HG03460 (cell line): ENCODE measurements around the gene FCGR3B.
"Not testable (repeated sequence)": the region's sequence is repeated elsewhere in the genome, so short reads cannot be mapped to it uniquely, and the experiment has no call there.

Experiments
- ATAC-seq: cut with Tn5 transposase; IDR thresholded peaks from one replicate; pipeline ENCODE4 v1.9.1; 2021; ENCODE audit not compliant: unreplicated experiment

Gene FCGR3B

DNA sequence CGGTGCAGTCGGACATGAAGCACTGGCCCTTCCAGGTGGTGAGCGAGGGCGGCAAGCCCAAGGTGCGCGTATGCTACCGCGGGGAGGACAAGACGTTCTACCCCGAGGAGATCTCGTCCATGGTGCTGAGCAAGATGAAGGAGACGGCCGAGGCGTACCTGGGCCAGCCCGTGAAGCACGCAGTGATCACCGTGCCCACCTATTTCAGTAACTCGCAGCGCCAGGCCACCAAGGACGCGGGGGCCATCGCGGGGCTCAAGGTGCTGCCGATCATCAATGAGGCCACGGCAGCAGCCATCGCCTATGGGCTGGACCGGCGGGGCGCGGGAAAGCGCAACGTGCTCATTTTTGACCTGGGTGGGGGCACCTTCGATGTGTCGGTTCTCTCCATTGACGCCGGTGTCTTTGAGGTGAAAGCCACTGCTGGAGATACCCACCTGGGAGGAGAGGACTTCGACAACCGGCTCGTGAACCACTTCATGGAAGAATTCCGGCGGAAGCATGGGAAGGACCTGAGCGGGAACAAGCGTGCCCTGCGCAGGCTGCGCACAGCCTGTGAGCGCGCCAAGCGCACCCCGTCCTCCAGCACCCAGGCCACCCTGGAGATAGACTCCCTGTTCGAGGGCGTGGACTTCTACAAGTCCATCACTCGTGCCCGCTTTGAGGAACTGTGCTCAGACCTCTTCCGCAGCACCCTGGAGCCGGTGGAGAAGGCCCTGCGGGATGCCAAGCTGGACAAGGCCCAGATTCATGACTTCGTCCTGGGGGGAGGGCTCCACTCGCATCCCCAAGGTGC lies 24.2 kb downstream of the FCGR3B start:
- ATAC-seq: not testable (repeated sequence)

GRCh38 chr1:161605762-161606540 lies 25.0 kb downstream of the FCGR3B start:
- not testable (repeated sequence) for ATAC-seq

- not testable (repeated sequence) for ATAC-seq
Observed at GRCh38 chr1:161605024-161605423, 26.0 kb downstream of the FCGR3B start.

DNA sequence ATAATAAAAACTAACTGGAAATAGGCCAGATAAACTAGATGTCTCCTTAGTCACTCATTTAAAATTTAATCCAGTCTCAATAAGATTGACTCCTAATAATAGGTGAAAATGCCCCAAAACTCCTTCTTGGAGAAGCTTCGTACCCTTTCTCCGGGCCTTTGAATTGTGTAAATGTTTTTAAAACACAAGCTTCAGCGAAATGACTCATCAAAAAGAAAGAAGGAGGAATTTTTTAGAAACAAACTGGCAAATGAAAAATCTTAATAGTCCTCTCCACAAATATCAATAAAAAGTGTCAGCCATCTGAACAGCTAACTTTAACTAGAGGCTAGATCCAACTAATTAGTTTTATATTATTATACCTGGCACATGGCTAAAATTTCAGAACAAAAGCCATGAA lies 33.9 kb downstream of the FCGR3B start:
- ATAC-seq: not testable (repeated sequence)

DNA sequence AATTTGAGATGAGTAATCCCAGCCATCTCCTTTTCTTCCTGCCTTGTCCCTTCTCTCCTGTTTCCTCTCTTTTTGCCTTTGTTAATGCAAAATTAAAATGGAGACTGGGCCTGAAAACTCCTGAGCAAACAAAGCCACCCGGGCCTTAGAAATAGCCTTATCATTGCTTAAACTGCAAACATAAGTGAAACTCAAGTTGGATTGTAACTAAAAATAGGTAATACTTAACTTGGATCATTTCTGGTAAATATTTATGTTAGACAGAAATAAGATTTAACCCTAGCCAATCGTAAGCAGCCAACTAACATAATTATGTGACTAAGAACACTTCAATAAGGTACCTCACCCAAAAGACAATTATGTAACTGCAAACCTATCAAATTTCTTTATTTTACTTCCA lies 35.4 kb downstream of the FCGR3B start:
- ATAC-seq: not testable (repeated sequence)

DNA sequence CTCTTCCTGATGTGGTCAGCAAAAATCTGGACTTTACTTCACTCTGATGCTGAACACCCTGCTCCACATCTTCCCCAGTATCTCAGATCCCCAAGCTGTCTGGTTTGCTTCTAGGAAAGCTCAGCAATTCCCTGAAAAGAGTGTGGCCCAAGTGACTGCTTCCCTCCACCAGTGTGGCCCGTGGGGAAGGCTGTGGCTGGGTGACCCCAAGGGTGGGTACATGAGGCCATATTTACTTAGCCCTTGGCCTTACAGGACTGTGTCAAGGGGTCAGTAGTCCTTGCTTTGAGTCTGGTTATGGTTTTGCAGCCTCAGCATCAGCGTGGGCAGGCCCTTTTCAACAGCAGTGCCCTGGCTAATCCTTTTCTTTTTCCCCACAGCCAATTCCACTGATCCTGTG lies 35.8 kb downstream of the FCGR3B start:
- not testable (repeated sequence) for ATAC-seq

DNA sequence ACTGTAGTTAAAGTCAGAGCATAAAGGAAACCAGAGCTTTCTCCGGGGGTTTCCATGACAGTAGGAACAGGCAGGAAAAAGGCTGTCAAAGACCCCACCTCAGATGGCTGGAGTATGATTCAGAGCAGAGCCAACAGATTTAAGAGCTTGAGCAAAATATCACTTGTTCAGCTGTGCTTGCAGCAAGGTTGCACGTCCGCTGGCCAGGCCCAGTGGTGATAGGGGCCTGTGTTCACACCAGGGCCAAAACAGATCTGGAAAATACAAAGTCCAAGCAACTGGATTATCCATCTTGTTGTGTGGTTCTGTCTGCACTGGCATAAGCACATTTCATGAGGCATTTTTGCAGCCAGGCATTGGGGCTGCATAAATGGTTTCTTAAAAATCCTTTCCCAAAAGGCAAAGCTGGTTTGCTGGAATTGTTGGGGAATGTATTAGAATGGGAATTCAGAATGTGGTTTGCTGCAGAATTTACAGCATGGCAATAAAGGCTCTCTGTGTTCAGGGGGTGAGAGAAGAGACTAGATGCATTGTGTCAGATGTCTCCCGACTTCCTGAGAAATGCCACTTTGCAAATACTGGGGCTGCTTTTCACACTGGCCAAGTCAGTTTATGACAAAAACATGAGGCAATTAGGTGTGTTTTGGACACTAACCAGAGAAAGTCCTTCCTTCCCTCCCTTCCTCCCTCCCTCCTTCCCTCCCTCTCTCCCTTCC lies 36.5 kb downstream of the FCGR3B start:
- not testable (repeated sequence) for ATAC-seq

GRCh38 chr1:161593092-161593755 lies 37.8 kb downstream of the FCGR3B start:
- not testable (repeated sequence) for ATAC-seq

DNA sequence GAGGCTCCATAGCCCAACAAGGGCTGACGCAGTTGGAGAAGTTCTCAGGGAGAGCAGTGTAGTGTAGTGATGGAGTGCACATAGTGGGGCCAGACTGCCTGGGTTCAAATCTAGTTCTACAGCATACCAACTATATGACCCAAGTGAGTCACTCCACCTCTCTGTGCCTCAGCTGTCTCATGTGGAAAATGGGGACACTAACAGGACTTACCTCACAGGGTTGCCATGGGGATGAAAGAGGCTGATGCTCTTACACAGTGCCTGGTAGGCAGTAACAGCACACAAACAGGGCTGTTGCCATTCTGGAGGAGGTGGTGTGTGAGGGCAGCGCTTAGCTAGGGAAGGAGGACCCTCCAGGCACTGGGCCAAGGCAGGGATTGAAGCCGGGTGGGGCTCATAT lies 38.4 kb downstream of the FCGR3B start:
- not testable (repeated sequence) for ATAC-seq

GRCh38 chr1:161589920-161590319 lies 41.1 kb downstream of the FCGR3B start:
- ATAC-seq: not testable (repeated sequence)

- not testable (repeated sequence) for ATAC-seq
Observed at GRCh38 chr1:161589365-161589764, 41.6 kb downstream of the FCGR3B start.

DNA sequence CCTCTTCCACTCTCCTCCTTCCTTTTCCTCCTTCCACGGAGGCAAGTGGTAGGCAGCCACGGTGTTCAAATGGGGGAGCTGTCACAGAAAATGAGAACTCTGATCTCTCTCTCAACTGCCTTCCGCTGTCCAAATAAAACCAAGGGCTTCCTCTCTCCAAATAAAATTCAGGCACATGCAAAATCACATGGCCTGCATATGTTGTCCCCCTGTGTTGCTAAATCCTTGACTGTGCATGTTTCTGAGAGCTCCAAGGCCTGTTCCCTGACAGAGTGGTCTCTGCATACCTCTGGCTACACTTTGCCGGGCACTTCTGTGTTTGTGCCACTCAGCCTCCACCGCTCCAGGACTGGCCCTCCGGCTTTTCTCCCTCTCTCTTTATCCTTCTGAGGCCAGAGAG lies 42.4 kb downstream of the FCGR3B start:
- not testable (repeated sequence) for ATAC-seq

GRCh38 chr1:161582882-161583281 lies 48.1 kb downstream of the FCGR3B start:
- not testable (repeated sequence) for ATAC-seq

GRCh38 chr1:161580879-161581537 lies 50.0 kb downstream of the FCGR3B start:
- peak; percentile 64 for ATAC-seq

GRCh38 chr1:161579856-161580507 lies 51.0 kb downstream of the FCGR3B start:
- peak; percentile 36 for ATAC-seq

GRCh38 chr1:161576676-161577075 lies 54.3 kb downstream of the FCGR3B start:
- ATAC-seq: not testable (repeated sequence)
